ENCODE results near the gene POLR1A.

Gene POLR1A

GRCh38 chr2:85990084-85990483 lies 115.6 kb downstream of the POLR1A start:
- no peak for DNase-seq (ENCODE audit: low read depth)
- TF ChIP-seq POLR2A (IDR thresholded peaks at IDR 0.05; ENCODE audit: extremely low read depth, insufficient read length) (no peak), CTCF (IDR thresholded peaks at IDR 0.05; ENCODE audit: low read depth, low read length) (no peak), MAX (IDR thresholded peaks at IDR 0.05; ENCODE audit: low read depth, low read length) (no peak), MYC (IDR thresholded peaks at IDR 0.05; ENCODE audit: low read depth, low read length) (no peak)

GRCh38 chr2:85989288-85989865 lies 116.3 kb downstream of the POLR1A start:
- TF ChIP-seq MYC (IDR thresholded peaks at IDR 0.05; ENCODE audit: low read depth, low read length) (no peak), POLR2A (IDR thresholded peaks at IDR 0.05; ENCODE audit: extremely low read depth, insufficient read length) (no peak), MAX (IDR thresholded peaks at IDR 0.05; ENCODE audit: low read depth, low read length) (no peak), CTCF (IDR thresholded peaks at IDR 0.05; ENCODE audit: low read depth, low read length) (no peak)
- H3K4me3 ChIP-seq (ENCODE audit: low read depth, low read length) = no peak overlapping the region
- no peak for DNase-seq (ENCODE audit: low read depth)

More at GRCh38 chr2:85990084-85990483, 115.6 kb downstream of the POLR1A start:
- H3K4me3 ChIP-seq (ENCODE audit: low read depth, low read length) = no peak overlapping the region

GRCh38 chr2:85988914-85989270 lies 116.8 kb downstream of the POLR1A start:
- no peak for TF ChIP-seq CTCF (IDR thresholded peaks at IDR 0.05; ENCODE audit: low read depth, low read length)
- TF ChIP-seq POLR2A (IDR thresholded peaks at IDR 0.05; ENCODE audit: extremely low read depth, insufficient read length) = no peak
- TF ChIP-seq MYC (IDR thresholded peaks at IDR 0.05; ENCODE audit: low read depth, low read length) = no peak
- no peak for TF ChIP-seq MAX (IDR thresholded peaks at IDR 0.05; ENCODE audit: low read depth, low read length)
- DNase-seq (ENCODE audit: low read depth) = no peak
- H3K4me3 ChIP-seq (ENCODE audit: low read depth, low read length) = no peak overlapping the region

GRCh38 chr2:85988175-85988913 lies 117.3 kb downstream of the POLR1A start:
- no peak overlapping the region for H3K4me3 ChIP-seq (ENCODE audit: low read depth, low read length)
- no peak for DNase-seq (ENCODE audit: low read depth)
- TF ChIP-seq POLR2A (IDR thresholded peaks at IDR 0.05; ENCODE audit: extremely low read depth, insufficient read length) (no peak), MAX (IDR thresholded peaks at IDR 0.05; ENCODE audit: low read depth, low read length) (no peak), MYC (IDR thresholded peaks at IDR 0.05; ENCODE audit: low read depth, low read length) (no peak), CTCF (IDR thresholded peaks at IDR 0.05; ENCODE audit: low read depth, low read length) (no peak)

GRCh38 chr2:85987266-85988174 lies 118.2 kb downstream of the POLR1A start:
- TF ChIP-seq MAX (IDR thresholded peaks at IDR 0.05; ENCODE audit: low read depth, low read length) (no peak), CTCF (IDR thresholded peaks at IDR 0.05; ENCODE audit: low read depth, low read length) (no peak), MYC (IDR thresholded peaks at IDR 0.05; ENCODE audit: low read depth, low read length) (no peak), POLR2A (IDR thresholded peaks at IDR 0.05; ENCODE audit: extremely low read depth, insufficient read length) (no peak)
- no peak overlapping the region for H3K4me3 ChIP-seq (ENCODE audit: low read depth, low read length)
- no peak for DNase-seq (ENCODE audit: low read depth)

Measured in NB4 (cell line).